Mesothelial cell of epicardium (in vitro differentiated cells): ENCODE measurements around the gene KLHL26. TPM values are rescaled to one million over a fixed set of nuclear protein-coding genes. Genes with fewer than 3 reads are reported as not detected.
"Not testable (repeated sequence)": the region's sequence is repeated elsewhere in the genome, so short reads cannot be mapped to it uniquely, and the experiment has no call there.

ENCODE experiments used
- DNase-seq, 2 experiments: peaks; one replicate each; pipeline ENCODE4 v3.0.0; 2021; ENCODE audit warnings: low spot score in 2 of 2; ENCODE audit not compliant: unreplicated experiment in 2 of 2
- H3K27ac Mint-ChIP-seq: 2 replicates; pipeline ENCODE4 v1.8.0; 2021; ENCODE audit warnings: mixed read lengths
- H3K27me3 Mint-ChIP-seq: 2 replicates; pipeline ENCODE4 v1.8.0; 2021; ENCODE audit warnings: low read depth, mixed read lengths
- H3K36me3 Mint-ChIP-seq: 2 replicates; pipeline ENCODE4 v1.8.0; 2021; ENCODE audit warnings: mixed read lengths
- H3K4me1 Mint-ChIP-seq: 2 replicates; pipeline ENCODE4 v1.8.0; 2021; ENCODE audit warnings: mixed read lengths
- H3K4me3 Mint-ChIP-seq: 2 replicates; pipeline ENCODE4 v1.8.0; 2021; ENCODE audit warnings: mild to moderate bottlenecking, moderate library complexity, mixed read lengths
- H3K9me3 Mint-ChIP-seq: 2 replicates; pipeline ENCODE4 v1.8.0; 2021; ENCODE audit warnings: mixed read lengths
- CTCF ChIP-seq: fragments of 200-600 bp; sonication (generic); IDR thresholded peaks from one replicate; pipeline ENCODE4 v1.5.0; 2021; ENCODE audit warnings: antibody characterized with exemption; ENCODE audit not compliant: unreplicated experiment
- total RNA-seq: library from RNA; stranded (reverse); gene quantifications from 3 replicates; pipeline ENCODE4 v1.2.1, GENCODE V29; 2021

Gene KLHL26
- total RNA-seq, 1 donor from 2014 or later, result 12.0 TPM

GRCh38 chr19:18599485-18599884 lies 37.3 kb upstream of the KLHL26 start:
- Mint-ChIP-seq H3K36me3 (no peaks in the 10 kb centered on the region), H3K27ac (no peak overlapping the region), H3K4me1 (peaks cover 19% of the 10 kb centered on the region), H3K27me3 (peaks cover 72% of the 10 kb centered on the region), H3K4me3 (no peak overlapping the region), H3K9me3 (no peaks in the 10 kb centered on the region)
- no peak for TF ChIP-seq CTCF
- DNase-seq, result no peak

- H3K9me3 Mint-ChIP-seq, result not testable (repeated sequence)
These were observed 36.0 kb upstream of the KLHL26 start for GRCh38 chr19:18600692-18601397.

GRCh38 chr19:18601875-18602274 lies 35.0 kb upstream of the KLHL26 start:
- H3K27me3 Mint-ChIP-seq, result peaks cover 76% of the 10 kb centered on the region
- no peaks in the 10 kb centered on the region for H3K9me3 Mint-ChIP-seq
- DNase-seq, result no peak
- H3K4me1 Mint-ChIP-seq, result peaks cover 12% of the 10 kb centered on the region
- no peak for TF ChIP-seq CTCF
- H3K27ac Mint-ChIP-seq, result no peak overlapping the region
- no peak overlapping the region for H3K4me3 Mint-ChIP-seq
- H3K36me3 Mint-ChIP-seq, result no peaks in the 10 kb centered on the region

More at GRCh38 chr19:18600692-18601397, 36.0 kb upstream of the KLHL26 start:
- not testable (repeated sequence) for H3K27ac Mint-ChIP-seq, H3K4me3 Mint-ChIP-seq, DNase-seq, H3K36me3 Mint-ChIP-seq
- Mint-ChIP-seq H3K4me1 (peaks cover 15% of the 10 kb centered on the region), H3K27me3 (peaks cover 79% of the 10 kb centered on the region)

GRCh38 chr19:18603255-18603957 lies 33.4 kb upstream of the KLHL26 start:
- H3K27me3 Mint-ChIP-seq, result peaks cover 85% of the 10 kb centered on the region
- H3K4me3 Mint-ChIP-seq, result no peak overlapping the region
- H3K27ac Mint-ChIP-seq, result no peak overlapping the region
- peaks cover 17% of the 10 kb centered on the region for H3K4me1 Mint-ChIP-seq
- no peaks in the 10 kb centered on the region for H3K36me3 Mint-ChIP-seq
- no peaks in the 10 kb centered on the region for H3K9me3 Mint-ChIP-seq
- DNase-seq, result no peak
- no peak for TF ChIP-seq CTCF

DNA sequence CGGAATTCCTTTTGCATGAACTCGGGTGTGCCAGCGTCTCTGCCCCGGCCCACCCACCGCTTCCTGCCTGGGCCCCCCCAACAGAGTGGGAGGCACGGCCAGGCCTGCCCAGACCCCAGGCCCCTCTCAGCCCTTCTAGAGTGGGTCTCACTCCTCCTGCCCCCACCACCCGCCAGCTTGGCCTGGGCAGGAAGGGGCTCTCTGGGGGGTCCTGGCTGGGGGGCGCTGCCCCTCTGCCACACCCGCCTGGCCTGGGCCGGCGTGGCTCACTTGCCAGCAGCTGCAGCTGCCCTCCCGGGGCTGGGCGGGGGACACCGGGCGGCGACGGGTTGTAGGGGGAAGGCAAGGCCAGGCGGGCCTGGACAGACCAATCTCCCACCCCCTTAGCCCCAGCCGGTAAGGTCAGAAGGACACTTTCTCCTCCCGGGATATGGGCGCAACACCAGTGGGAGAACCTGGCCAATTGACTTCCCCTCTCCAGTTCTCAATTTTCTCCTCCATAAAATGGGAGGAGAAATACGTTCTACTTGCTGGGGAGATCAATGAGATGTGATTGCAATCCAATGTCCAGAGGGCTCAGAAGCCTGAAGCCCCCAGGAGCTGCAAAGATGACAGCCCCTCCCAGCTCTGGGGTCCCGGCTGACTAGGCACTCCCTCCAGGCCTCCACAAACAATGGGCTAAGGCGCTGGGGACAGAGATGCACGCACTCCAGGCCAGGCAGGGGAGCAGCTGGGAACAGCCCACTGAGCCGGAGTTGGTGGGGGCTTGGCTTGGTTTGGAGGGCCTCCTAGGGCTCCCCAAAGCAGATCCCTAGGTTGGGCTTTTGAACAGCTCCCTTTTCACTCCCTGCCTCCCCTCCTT lies 32.6 kb upstream of the KLHL26 start:
- Mint-ChIP-seq H3K4me3 (no peak overlapping the region), H3K9me3 (no peaks in the 10 kb centered on the region), H3K36me3 (no peaks in the 10 kb centered on the region), H3K4me1 (peaks cover 17% of the 10 kb centered on the region), H3K27me3 (peaks cover 86% of the 10 kb centered on the region), H3K27ac (no peak overlapping the region)
- no peak for DNase-seq
- TF ChIP-seq CTCF, result no peak

- no peak for TF ChIP-seq CTCF
- Mint-ChIP-seq H3K9me3 (no peaks in the 10 kb centered on the region), H3K36me3 (no peaks in the 10 kb centered on the region), H3K27me3 (peaks cover 87% of the 10 kb centered on the region), H3K4me3 (no peak overlapping the region), H3K27ac (no peak overlapping the region), H3K4me1 (peaks cover 17% of the 10 kb centered on the region)
- no peak for DNase-seq
These were observed 32.0 kb upstream of the KLHL26 start for GRCh38 chr19:18604820-18605159.
